Activated CD4-positive, CD25-positive, alpha-beta regulatory T cell (primary cell): ENCODE results near the gene RPGR.

Experiments used
- DNase-seq, 4 experiments: peaks; one replicate each; lab custom pipeline; 2025; lab: John Stamatoyannopoulos, UW

The RPGR gene

DNA sequence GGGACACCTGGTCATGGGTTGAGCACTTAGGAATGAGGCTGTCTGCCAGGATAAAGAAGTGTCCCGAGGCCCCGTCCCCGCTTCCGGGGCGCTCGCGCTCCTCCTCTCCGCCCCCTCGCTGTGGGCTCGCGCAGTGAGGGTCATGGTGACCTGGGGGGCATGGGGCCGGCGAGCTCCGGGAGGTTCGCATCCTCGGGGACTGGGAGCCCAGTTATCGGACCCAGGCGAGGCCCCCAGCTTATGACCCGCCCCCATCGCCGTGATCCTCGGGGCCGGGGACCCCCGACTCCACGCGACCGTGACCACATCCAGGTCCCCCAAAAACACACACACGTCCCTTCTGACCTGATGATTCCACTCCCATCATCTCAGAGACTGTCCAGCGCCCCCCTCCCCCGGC, 71.3 kb downstream of the RPGR start:
- no peak for DNase-seq

GRCh38 chrX:38249965-38250364, 77.3 kb downstream of the RPGR start:
- no peak for DNase-seq

- DNase-seq: no peak
Observed at GRCh38 chrX:38247051-38247450, 80.3 kb downstream of the RPGR start.

GRCh38 chrX:38240541-38240940, 86.8 kb downstream of the RPGR start:
- DNase-seq: no peak

GRCh38 chrX:38236901-38237615, 90.3 kb downstream of the RPGR start:
- no peak for DNase-seq

GRCh38 chrX:38233891-38234667, 93.2 kb downstream of the RPGR start:
- DNase-seq: no peak

DNA sequence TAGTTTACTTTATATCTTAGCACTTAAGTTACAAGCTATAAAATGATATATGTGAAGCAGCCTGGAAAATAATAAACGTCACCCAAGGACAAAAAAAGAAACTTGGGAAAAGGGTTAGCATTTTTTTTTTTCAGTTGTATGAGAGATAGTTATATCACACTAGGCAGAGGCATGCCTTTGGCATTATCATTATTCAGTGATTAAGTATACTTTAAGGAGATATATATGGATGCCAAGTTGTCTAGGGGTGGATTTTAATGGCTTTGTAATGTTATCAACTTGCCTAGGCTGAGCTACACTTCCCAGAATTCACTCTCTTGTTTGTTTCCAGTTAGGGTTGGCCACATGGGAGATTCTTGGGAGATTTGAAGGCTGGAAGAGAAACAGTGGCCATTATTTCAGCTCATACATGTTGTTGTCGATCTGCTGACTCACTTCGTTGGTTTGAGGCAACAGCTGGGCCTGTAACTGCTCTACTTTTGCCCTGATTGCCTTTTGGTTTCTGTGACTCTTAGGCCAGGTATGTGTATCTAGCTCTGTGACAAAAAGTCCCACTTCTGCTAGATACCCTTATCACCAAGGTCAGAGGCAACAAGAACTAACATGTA, 95.1 kb downstream of the RPGR start:
- DNase-seq: no peak

DNA sequence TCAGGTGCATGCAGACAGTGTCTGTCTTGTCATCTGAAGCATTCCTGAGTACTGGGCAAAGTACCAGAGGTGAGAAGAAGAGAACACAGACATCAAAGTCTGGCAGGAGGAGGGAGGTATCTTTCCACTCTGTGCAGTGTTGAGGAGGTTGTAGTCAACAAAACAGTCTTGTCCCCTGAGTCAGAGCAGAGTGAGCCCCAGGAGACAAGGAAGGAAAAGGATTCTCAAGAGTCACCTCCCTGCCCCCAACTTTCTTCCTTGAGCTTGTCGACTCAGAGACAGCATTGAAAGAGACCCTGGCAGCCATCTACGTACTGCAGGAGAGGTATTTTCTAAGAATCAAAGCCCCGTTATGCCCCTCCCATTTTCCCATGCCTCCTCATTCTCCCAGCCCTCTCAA, 102.2 kb downstream of the RPGR start:
- DNase-seq: no peak

GRCh38 chrX:38224160-38224559, 103.1 kb downstream of the RPGR start:
- no peak for DNase-seq

DNA sequence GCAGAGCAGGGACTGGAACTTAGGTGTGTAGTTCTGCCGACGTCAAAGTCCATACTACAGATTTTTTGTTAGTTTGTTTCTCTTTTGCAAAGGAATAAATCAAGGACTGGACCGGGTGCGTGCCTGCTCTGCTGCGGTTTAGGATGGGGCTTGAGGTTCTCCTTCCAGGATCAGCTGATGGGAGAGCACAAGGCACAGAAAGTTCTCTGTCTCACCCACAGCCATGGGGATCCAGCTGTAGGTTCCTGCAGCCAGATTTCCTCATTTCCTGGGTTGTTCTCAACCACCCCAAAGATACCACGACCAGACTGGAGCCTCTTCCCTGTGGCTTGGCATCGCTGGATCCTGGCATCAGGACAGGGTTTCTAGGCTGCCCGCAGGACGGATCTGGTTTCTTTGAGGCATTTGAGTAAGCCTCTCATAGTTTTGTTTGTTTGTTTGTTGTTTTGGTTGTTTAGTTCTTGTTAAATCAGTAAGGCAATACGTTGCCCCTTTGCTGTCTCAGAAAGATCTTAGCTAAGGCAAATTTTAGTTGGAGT, 105.8 kb downstream of the RPGR start:
- no peak for DNase-seq

DNA sequence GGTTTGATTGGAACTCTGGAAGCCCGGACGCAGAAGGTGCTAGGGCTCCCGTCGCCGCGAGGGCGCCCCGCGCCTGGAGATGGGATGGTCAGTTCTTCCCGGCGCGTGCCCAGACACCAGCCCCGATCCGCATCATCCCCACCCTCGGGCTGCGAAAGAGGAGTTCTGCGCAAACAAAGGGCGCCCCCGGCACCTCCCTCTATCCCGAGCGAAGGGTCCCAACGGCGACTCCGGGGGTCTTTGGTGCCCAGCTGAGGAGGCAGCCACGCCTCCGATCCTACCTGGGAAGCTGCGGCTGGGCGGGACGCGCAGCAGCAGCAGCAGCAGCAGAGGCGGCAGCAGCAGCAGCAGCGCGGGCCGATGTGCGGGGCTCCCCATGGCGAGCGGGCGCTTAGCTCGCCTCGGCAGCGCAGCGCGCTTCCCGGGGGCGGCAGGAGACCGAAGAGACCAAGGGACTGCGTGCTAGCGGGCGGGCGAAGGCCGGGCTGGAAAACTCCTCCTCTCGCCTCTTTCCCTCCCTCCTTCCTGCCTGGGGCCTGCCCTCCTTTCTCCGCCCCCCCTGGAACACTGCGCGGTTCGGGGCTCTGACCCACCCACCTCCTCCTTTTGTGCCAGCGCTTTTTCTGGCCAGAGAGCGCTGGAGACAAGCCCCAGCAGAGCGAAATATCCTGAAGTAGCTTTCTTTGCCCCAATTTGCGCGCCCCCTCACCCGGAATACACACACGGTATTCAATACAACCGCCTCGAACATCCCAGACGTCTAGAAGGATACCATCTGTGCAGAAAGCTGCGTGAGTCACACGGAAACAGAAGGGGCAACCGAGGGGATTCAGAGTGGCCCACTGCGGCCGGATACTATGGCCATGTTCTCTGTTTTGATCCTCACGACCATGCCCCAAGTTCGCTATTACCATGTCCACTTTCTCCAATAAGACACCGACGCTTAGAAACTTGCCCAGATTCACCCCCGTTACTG, 106.6 kb downstream of the RPGR start, which contains the start of gene SRPX:
Gene SRPX (minus strand): TSS at position 457 of the 976 bp plus-strand sequence. CDS start 79 bp downstream, at position 378.
- no peak for DNase-seq

DNA sequence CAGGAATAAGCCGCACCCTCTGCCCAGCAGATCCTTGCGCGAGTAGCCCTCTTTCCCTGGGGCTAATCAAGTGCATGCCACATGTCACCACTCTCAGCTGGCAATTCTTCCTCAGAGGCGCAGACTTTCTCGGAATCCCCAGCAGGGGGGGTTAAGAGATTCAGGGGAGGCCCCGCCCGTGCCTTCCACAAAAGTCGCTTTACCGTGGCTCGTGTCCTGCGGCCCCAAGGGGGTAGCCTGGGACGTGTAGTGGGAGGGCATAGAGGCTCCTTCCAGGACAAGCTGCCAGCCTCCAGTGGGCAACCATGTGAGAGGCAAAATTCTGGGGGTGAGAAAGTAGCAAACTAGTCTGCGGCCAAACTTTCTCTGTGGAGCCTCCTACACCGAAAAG, 107.3 kb downstream of the RPGR start:
- DNase-seq: no peak
